ENCODE results near the gene SMIM29.
A peak's percentile ranks its signal among the peaks of the same experiment; 100 is the strongest.
"Not testable (repeated sequence)": the region's sequence is repeated elsewhere in the genome, so short reads cannot be mapped to it uniquely, and the experiment has no call there.

SMIM29 gene

GRCh38 chr6:34248727-34249468, at the start of gene SMIM29:
Gene SMIM29, minus strand, starts transcription at chr6:34249006. Its CDS starts 1,215 bp downstream, at chr6:34247791.
- peak; percentile 98 for DNase-seq

DNA sequence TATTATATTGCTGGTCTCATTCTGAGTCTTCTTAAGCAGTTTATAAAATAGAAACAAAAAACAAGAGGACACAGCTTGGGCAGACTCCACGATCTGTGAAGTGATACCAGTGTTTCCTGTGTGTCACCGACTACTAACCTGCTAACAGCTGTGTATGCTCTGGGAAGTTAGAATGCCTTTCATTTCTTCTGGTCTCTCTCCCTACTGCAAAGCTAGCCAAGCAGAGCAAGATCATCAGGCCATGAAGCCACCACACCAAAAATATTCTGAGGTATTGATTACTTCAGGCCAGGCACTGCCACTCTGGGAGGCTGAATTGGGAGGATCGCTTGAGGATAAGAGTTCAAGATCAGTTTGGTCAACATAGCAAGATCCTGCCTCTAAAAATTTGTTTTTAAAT, 46.9 kb upstream of the SMIM29 start:
- DNase-seq, result no peak

DNA sequence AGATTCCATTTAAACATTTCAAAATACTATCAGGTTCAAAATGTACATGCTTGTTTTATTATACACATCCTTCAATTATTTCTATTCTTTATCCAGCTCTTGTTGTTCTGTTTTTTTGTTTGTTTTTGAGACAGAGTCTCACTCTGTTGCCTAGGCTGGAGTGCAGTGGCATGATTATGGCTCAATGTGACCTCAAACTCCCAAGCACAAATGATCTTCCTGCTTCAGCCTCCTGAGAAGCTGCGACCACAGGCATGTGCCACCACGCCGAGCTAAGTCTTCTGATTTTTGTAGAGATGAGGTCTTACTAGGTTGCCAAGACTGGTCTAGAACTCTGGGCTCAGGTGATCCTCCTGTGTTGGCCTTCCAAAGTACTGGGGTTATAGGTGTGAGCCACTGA, 44.1 kb upstream of the SMIM29 start:
- DNase-seq, result no peak

GRCh38 chr6:34289137-34289536, 40.3 kb upstream of the SMIM29 start:
- DNase-seq, result no peak

DNA sequence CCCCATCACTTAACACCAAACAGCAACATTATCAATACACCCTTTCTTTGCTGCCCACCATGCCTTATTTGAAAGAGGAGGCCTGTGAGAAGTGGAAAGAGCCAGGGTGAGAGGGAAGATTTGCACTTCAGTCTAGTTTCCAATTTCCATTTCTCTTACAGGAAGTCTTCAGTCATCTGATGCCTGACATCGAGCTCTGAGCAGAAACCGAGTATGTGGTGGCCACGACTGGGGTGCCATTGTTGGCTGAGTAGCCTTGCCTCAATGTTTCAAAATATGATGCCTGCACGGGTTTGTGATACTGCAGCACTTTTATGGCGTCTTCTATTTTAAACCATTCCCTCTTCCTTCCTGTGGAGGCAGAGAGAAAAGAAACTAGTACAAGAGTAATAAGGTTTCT, 39.8 kb upstream of the SMIM29 start:
- DNase-seq, result no peak

DNA sequence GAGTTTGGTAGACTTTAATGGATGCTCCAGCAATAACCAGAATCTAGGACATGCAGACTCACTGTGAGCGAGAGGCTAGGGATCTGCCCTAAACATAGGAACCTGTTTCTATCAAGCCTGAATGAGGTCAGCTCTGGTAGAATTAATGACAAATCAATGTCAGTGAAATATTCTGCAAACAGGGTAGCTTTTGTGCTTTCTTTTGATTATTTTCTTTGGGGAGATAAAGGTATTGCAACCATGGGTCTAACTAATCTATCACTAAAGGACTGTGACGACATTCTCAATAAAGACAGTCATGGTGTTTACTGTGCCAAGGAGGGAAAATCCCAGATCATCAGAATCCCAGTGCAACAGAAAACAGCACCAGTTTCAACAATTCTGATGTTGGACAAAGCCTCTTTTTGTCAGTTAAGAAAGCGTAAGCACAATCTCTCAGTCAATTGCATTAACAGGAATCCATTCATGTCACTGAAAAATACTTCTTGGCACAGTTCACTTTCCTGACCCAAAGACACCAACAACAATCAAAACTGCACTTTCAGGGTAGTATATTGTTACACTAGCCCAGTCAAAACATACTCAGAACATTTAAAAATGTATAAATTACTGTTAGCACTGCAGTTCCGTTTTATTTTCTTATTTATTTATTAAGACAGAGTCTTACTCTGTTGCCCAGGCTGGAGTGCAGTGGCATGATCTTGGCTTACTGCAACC, 36.8 kb upstream of the SMIM29 start:
- no peak for DNase-seq

DNA sequence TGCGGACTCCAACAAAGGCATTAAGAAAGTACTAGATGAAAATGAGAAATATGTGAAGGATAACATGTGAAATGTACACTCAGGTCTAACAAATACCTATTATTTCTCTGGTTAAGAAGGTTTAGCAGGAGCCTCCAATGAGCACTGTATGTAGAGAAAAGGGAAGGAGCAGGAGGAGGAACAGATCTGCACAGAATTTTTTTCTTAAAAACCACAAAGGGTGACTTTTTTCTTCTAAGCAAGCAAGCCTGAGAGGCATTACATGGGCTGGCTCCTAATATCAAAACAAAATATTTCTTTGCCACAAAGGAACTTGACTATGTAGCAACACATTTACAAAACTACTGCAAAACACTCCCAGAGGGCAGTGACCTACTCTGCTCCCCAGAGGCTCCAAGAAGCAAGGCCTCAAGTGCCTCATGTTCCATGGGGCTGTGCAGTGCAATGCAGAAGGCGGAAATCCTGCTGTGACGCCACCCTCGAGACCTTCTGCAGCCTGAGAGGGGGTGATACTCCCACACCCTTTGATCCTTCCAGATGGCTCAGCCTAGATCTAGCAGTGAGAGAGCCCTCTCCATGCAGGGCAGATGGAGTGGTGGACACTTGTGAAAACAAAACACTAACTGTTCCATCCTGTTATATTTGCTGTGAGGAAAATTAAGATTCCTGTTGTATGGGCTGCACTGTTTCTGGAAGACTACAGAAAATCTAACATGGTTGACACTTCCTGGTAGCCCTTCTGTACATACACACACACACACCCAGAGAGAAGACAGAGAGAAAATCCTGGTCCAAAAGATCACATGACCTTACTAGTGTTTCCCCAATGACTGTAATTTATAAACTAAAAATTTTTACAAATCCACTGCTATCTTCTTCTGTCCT, 36.0 kb upstream of the SMIM29 start:
- peak; percentile 8 for DNase-seq

GRCh38 chr6:34281702-34282334, 33.0 kb upstream of the SMIM29 start:
- no peak for DNase-seq

GRCh38 chr6:34280216-34280615, 31.4 kb upstream of the SMIM29 start:
- DNase-seq, result no peak

- no peak for DNase-seq
Measured at GRCh38 chr6:34278833-34279232, 30.0 kb upstream of the SMIM29 start.

DNA sequence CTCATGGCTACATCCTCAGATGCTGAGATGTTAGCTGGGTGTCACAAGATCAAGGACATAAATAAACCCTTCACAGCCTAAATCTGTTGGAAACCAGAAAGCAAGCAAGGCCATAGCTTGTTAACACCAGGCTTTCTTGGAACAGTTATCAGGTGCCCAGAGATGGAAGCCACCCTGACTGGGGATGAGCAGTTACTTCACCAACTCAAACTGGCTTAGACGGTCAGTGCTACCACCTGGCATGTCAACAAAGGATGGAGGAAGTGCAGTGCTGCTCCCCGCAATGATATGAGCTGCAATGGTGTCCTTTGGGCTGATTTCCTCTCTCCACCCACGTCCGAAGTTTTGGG, 28.9 kb upstream of the SMIM29 start:
- no peak for DNase-seq

GRCh38 chr6:34276881-34277762, 28.3 kb upstream of the SMIM29 start:
- DNase-seq, result no peak

- no peak for DNase-seq
Measured at GRCh38 chr6:34276191-34276590, 27.4 kb upstream of the SMIM29 start.

- DNase-seq, result no peak
Measured at GRCh38 chr6:34275128-34275804, 26.5 kb upstream of the SMIM29 start.

- no peak for DNase-seq
Measured at GRCh38 chr6:34274129-34274528, 25.3 kb upstream of the SMIM29 start.

DNA sequence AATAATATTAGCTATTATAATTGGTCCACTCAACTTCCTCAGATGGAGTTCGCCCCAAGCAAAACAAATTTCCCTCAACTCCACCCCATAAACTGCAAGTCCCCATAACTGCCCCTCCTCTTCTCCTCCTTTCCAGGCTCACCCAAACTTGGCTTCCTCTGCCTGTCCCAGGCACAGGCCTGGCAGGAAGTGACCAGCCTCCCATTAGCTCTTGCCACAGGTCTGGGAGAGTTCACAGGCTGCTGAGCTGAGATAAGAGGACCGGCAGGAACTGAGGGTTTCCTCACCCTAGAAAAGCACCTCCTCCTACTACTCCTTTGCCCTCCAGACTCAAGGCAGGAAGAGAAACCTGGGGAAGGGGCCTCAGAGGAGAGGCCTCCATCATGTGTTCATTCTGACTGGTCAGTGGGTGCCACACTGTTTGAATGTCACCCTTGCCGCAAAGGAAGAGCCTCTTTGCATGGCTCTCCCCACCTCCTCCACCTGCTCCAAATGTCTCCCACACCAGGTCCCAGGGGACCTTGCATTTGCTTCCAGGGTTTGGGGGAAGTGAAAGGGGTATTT, 24.5 kb upstream of the SMIM29 start:
- DNase-seq, result no peak

DNA sequence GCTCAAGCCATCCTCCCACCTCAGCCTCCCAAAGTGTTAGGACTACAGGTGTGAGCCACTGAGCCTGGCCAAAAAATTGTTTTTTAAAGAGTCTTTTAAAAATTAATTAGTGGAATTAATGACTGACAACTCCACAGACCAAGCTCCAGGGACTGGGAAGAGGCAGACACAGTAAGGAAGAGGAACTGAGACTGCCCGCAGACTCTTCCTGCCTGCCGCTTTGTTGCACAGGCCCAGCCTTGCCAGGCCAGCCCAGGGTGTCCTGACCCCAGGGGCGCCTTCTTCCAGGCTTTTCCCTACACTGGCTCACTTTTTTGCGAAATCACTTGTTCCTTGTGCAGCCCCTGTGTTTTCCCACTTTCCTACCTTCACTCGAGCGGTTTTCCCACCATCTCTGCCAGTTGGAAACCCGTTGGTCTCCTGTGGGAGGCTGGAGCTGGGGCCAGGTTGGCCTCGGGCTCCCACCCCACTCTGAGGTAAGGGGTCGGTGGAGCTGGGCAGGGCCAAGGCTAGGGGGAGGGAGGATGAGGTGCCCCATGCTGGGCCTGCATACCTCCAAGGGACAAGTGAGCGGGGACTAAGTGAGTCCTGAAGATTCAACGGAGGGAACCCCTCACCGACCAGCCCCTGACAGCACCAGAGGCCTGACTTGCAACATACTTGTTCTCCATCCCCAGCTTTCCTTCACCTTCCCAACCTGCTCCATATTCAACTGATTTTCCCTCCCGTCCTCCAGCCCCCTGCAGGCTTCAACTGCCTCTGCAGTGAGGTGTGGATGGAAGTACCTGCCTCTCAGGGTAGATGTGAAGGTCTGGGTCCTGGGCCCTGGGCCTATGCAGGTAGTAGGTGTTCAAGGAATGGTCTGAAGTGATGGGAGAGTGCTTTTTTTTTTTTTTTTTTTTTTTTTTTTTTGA, 23.5 kb upstream of the SMIM29 start:
- no peak for DNase-seq

DNA sequence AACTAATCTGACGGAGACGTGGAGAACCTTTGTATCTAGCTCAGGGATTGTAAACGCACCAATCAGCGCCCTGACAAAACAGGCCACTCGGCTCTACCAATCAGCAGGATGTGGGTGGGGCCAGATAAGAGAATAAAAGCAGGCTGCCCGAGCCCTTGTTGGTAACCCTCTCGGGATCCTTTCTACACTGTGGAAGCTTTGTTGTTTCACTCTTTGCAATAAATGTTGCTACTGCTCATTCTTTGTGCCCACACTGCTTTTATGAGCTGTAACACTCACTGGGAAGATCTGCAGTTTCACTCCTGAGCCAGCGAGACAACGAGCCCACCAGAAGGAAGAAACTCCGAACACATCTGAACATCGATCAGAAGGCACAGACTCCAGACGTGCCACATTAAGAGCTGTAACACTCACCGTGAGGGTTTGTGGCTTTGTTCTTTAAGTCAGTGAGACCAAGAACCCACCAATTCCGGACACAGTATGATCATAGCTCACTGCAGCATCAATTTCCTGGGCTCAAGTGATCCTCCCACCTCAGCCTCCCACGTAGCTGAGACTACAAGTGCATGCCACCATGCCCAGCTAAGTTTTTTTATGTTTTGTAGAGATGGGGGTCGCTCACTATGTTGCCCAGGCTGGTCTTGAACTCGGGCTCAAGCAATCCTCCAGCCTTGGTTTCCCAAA, 21.0 kb upstream of the SMIM29 start:
- not testable (repeated sequence) for DNase-seq

DNA sequence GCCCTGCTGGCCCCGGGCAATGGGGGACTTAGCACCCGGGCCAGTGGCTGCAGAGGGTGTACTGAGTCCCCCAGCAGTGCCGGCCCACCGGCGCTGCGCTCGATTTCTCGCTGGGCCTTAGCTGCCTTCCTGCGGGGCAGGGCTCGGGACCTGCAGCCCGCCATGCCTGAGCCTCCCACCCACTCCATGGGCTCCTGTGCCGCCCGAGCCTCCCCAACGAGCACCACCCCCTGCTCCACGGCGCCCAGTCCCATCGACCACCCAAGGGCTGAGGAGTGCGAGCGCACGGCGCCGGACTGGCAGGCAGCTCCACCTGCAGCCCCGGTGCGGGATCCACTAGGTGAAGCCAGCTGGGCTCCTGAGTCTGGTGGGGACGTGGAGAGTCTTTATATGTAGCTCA, 20.3 kb upstream of the SMIM29 start:
- DNase-seq, result not testable (repeated sequence)
